GM21576 (cell line): ENCODE data around the gene ICAM3.
"Not testable (repeated sequence)": the region's sequence is repeated elsewhere in the genome, so short reads cannot be mapped to it uniquely, and the experiment has no call there.

Experiments
- ATAC-seq: cut with Tn5 transposase; IDR thresholded peaks from one replicate; pipeline ENCODE4 v1.9.1; 2021; ENCODE audit warnings: mild to moderate bottlenecking, moderate library complexity; ENCODE audit not compliant: unreplicated experiment

ICAM3 gene

DNA sequence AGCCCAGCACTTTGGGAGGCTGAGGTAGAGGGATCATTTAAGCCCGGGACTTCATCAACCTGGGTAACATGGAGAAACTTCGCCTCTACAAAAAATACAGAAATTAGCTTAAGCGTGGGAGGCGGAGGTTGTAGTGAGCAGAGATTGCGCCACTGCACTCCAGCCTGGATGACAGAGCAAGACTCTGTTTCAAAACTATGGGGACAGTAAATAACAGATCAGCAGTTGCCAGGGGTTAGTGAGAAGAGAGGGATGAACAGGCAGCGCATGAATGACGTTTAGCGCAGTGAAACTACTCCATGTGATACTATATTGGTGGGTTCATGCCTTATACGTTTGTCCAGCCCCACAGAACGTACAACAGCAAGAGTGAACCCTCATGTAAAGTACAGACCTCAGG is 7.1 kb upstream of the ICAM3 start:
- ATAC-seq, result no peak

DNA sequence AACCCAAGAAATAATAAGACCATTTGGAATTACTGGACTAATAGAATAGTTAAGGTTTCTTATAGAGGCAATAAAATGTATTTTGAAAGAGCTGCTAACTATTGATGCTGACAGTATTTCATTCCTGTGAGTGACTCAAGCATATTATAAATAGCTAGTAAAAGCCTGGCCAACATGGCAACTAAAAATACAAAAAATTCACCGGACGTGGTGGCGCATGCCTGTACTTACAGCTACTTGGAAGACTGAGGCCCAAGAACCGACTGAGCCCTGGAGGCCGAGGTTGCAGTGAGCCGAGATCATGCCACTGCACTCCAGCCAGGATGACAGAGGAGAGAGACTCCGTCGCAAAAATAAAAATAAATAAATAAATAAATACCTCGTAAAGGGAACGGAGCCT is 5.4 kb upstream of the ICAM3 start:
- no peak for ATAC-seq

DNA sequence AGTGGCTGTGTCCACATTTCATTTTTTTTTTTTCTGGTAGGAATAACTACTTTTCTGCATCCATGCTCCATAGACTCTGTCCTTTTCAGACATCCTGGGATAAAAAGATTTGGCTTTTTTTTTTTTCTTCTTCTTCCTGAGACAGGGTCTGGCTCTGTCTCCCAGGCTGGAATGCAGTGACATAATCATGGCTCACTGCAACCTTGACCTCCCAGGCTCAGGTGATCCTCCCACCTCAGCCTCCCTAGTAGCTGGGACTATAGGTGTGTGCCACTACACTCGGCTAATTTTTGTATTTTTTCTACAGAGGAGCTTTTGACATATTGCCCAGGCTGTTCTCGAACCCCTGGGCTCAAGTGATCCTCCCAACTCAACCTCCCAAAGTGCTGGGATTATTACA is 4.1 kb upstream of the ICAM3 start:
- no peak for ATAC-seq

DNA sequence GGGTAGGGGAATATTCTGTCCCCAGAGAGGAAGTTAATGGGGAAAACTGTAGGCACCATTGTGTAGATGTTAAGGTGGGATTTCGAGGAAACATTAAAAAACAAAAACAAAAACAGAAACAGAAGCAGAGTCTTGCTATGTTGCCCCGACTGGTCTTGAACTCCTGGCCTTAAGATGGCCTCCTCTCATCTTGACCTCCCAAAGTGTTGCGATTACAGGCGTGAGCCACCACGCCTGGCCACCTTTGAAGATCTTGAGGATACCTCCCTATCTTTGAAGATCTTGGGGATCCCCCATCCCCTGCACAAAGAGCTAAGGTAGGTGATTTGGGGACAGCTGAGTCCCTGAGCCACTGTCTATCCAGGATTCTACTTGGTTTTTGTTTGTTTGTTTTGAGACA is 553 bp upstream of the ICAM3 start:
- no peak for ATAC-seq

DNA sequence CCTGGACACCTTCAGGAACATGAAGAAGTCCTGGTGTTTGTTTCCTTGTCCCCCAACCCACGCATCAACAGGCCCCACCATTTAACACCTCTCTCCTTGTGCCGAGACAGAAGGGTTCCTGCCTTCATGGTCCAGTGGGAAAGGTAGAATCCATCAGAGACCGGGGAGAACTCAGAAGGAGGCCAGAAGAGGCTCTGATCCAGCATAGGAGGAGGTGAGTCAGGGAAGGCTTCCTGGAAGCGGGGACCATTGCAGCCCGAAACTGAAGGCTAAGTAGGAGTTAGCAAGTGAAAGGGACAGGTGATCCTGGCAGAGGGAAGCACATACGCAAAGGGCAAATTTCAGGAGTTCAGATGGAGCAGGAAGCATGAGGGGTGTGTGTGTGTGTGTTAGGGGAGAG is 484 bp downstream of the ICAM3 start:
- ATAC-seq, result no peak

DNA sequence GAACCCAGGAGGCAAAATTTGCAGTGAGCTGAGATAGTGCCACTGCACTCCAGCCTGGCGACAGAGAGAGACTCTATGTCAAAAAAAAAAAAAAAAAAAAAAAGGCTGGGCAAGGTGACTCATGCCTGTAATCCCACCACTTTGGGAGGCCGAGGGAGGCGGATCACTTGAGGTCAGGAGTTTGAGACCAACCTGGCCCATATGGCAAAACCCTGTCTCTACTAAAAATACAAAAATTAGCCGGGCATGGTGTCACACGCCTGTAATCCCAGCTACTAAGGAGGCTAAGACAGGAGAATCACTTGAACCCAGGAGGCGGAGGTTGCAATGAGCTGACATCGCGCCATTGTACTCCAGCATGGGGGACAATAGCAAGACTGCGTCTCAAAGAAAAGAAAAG is 2.7 kb downstream of the ICAM3 start:
- not testable (repeated sequence) for ATAC-seq

DNA sequence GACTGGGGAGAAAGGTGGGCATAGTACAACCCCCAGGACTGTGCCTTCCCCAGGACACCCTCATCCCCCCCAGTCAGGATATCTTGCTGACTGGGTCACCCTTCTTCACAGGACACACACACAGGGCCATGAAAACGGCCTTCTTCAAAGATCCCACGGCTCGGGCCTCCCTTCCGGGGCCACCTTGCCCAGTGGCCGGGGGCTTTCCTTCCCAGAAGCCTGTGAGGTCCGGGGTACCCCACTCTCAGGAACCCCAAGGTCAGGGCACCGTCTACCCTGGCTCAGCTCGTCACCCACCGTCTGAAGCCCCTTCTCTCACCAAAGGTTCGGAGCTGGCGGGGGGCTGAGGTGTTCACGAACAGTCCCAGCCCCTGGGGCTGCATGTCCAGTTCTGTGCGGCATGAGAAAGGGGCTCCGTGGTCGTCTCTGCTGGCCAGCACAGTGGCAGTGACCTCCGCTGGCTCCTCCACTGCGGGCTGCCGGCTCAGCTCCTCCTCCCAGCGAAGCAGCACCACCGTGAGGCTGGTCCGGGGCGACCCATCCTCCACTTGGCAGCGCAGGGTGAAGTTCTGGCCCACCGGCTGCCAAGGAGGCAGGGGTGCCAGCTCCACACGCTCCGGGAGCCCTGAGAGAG is 4.0 kb downstream of the ICAM3 start:
- no peak for ATAC-seq

DNA sequence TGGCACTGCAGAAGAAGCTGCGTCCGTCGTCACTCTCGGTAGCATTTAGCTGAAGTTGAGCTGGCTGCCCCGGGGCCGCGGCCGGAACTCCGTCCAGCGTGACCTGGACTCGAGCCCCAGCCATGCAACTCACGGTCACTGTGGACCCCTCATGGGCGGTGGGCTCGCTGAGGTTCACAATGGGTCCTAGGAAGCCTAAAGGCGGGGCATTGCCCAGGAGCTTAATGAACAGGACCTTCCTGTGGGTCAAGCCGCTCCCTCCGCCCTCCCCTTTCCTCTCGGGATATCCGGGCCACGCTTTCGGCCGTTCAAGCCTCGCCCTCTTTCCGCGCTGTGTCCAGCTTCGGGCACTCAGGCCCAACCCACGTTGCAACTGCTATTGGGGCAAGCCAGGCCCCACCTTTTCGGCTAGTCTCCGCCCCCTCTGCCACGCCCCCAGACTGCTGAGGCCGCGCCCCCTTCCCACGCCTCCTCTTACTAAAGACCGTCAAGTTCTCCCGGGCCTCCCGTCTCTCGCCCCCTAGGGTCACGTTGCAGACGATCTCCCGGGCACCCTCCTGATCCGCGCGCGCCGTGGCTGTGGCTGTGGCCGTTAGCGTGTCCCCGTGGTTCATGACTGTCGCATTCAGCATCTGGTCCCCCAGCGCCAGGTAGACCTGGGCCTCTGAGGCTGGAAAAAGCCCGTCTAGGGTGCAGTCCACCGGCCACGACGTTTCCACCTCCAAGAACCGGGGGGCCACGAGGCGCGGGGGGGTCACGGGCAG is 4.7 kb downstream of the ICAM3 start:
- no peak for ATAC-seq

DNA sequence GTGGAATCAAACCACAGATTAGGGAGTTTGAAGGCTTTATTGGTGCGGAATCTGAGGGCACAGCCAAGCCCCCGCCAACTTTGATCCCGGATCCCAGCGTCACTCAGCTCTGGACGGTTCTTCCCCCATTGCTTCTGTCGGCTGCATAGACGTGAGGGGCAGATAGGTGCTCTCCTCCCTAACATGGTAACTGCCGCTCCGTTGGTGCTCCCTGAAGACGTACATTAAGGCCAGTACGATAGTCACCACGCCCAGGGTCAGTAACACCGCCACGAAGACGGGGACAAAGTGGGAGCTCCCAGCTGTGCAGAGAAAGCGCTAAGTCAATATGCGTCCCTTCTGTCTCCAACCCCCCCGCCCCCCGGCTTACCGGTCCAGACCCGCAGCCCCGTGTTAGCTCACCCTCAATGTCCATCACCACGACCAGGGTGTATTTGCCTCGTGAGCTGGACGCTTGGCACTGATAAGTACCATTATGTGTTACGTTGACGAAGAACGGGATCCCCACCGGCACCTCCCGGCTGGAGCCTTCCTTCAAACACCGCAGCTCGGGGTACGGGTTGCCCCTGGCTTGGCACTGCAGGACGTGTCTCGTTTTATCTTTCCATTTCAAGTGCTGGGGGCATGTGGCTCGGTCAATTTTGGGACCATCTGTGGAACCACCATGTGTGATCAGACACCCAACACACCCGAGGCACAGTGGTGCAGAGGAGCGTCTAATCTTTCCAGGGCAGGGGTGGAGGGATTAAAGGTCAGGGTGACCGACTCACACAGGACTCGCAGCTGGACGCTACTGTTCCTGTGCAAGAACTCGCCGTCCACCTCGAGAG is 5.5 kb downstream of the ICAM3 start:
- ATAC-seq, result no peak

DNA sequence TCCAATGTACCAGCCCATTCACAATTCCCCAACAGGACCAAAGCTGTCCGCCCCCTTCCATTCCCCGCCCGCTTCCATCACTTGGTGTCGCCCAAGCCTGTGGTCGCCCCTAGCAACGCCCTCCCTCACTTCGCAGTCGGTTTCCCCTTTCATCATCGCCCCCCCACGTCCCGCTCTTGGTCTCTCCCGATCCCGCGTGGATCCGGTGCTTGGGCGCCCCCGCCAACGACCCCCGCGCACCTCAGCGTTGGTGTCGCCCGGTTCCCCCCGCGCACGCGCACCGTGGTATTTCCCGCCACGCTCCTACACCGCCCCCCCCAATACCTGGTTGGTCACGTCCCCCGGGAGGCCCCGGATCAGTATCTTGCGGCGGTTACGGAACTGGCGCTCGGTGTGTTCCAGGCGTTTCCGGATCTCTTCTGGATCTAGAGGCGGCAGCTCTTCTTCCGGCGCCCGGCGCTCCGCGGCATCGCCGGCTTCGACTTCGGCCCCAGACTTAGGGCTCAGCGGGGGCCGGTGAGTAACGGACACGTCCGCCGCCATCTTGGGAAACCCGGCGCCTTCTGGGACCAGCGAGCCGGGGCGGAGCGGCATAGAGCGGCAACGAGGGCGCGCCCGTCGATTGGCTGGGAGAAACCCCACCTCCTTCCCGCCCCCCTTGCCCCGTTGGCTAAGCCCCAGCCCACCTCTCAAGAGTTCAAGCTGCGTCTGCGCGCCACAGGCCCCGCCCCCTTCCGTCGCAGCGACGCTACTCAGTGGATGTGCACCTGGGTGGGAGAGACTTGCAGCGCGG is 6.3 kb downstream of the ICAM3 start, which contains the start of gene RAVER1:
RAVER1 (minus strand) TSS at position 565 of the 793 bp plus-strand sequence; CDS start at position 543, 22 bp downstream.
- peak; percentile 78 for ATAC-seq

DNA sequence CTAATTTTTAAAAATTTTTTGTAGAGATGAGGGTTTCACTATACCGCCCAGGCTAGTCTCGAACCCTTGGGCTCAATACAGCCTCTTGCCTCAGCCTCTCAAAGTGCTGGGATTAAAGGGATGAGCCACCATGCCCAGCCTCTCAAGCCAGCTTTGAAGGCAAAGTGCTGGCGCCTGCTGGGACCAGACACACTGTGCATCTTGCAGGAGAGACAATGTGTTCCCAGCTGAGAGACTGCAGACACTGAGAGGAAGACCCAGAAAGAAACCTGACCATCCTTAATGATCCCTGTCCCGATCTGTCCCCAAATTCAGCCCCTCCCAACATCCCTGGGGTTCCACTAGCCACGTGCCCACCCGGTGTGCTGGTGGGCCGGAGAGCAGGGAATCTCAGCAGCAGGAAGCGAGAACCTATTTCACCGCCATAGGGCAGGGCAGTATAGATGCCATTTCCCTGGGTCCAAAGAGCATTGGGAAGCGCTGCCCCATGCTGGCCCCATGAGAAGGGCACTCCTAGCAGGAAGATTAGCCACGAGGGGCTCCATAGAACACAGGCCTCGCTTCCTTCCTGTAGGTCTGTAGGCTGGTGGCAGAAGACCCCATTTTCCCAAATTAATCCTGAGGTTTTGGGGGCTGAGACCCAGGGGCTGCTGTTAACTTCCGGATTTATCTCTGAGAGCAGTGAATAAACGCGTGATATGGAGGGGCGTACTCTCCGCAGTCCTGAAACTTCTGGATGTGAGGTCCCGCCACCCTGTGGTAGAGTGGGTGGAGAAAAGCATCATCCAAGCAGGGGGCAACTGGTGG is 7.1 kb downstream of the ICAM3 start:
- ATAC-seq, result no peak

DNA sequence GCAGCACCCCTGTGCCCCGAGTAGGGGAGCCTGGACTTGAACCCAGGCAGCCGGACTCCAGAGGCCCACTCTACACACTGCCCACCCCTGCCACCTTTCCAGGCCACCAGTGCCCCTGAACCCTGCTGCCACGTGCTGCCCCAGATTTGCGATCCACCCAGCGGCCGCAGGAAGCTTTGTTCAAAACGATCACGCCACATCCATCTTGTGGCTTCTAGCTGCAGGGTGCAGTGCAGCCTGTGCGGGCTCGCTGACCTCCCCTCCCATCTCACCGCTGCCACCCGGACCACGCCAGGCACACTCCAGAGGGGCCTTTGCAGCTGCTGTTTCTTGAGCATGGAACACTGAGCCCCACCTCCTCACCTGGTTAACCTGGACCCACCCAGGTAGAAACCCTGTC is 9.9 kb downstream of the ICAM3 start:
- ATAC-seq, result no peak

DNA sequence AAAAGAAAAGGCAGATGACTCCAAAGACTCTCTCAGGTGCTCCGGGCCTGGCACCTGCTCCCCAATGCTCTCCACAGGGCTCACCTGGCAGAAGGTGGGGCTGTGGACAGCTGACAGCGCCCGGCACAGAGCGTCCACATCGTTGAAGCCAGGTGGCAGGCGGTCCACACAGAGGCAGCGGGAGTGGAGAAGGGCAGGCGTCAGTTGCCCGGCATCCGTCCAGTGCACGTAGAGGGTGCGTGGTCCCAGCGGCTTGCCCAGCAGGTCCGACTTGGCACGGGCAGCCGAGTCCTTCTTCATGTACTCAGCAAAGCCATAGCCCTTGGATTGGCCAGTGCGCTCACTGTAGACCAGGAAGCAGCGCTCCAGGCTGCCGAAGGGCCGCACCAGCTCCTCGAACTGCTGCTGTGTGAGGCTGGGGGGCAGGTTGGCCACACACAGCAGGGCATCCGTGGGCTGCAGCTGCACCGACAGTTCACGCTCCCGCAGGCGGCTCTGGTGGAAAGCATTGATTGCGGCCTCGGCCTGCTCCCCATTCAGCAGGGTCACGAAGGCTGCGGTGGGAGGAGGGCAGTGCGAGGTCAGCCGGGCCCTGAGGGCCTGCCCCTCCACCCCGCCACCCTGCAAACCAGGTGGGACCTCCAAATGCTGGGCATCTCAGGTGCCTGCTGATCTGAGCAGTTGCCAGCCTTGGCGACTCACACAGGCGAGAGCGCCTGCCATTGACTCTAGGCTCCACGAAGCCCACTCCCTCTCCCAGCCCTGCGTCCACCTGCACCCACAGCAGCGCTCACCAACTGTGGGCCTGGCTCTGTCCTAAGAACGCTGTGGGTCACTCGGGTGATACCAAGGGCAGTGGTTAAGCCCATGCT is 10.6 kb downstream of the ICAM3 start:
- no peak for ATAC-seq

DNA sequence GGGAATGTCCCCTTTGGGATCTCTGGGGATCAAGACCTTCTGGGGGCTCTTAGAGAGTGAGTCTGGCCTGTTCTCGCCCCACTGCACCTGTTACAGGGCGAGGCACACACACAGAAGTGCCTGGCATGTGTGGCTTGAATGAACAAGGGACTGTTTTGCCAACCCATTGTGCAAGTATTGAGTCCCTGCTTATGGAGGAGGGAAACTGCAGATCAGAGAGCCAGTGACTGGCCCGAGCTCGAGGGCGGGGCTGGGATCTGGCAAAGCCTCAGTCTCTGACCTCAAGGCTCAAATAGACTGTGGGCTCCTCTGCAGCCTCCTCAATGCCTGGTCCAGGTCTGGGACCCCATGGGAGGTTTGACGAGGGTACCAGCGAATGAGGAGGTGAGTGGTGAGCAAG is 11.6 kb downstream of the ICAM3 start:
- ATAC-seq, result no peak

DNA sequence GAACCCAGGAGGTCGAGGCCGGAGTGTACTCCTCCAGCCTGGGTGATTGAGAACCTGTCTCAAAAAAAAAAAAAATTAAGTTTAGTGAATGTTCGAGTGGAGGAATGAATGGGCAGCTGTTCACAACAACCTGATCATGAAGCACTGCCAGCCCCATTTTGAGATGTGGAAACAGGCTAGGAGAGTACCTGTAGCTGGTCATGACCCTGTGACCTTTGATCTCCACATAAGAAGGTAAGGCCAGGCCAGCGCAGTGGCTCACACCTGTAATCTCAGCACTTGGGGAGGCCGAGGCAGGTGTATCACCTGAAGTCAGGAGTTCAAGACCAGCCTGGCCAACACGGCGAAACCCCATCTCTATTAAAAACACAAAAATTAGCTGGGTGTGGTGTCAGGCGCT is 13.7 kb downstream of the ICAM3 start:
- ATAC-seq, result no peak

DNA sequence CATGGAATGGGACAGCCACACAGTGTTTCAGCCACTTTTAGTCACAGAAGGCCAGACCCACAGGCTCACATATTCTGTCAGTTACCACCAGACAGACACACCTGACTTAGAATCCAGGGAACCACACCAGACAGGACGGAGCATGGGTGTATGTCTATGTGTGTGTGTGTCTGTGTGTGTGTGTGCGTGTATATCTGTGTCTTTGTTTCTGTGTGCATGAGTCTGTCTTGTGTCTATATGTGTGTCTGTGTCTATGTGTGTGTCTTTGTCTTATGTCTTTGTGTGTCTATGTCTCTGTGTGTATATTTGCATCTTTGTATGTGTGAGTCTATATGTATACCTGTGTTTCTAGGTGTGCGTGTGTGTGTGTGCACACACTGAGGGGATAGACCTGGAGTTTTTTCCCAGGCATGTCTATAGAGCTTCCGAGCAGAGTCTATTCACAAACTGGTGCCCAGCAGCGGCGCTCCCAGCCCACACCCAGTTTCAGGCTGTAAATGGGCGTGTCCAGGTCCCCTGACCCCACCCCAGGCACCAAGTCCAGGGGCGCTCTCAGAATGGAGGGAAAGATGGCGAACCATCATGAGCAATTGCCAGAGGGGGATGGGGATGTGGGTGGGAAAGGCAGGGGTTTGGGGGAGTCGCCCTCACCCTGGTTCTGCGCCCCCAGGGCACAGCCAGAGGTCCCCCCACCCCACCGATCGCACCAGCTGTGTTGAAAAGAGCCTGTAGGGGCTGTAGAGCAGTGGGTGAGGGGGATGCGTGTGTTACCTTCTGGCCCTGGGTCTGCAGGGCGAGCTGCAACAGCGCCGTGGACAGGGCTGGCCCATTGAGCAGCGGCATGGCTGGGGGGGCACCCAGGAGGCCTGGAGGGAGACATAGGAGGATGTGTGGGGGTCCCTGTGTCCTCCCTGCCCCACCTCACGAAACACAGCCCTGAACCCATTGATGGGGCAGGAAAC is 17.3 kb downstream of the ICAM3 start:
- ATAC-seq, result no peak

DNA sequence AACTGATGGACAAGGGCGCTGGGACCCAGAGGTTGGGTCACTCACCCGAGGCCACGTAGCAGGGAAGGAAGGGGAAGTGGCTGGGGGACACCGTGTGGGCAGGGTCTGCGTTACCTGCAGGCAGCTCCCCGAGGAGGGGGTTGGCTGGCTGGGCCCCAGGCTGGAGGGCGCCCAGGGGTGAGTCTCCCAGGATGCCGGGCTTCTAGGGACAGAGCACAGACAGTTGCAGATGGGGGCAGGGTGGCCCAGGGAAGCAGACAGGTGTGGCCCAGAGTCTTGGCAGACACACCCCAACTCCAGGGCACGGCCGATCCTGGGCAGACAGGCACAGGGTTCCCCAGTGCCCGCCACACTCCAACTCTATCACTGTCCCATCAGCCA is 18.0 kb downstream of the ICAM3 start:
- ATAC-seq, result no peak
